Measurements from ENCODE around the gene PPIF. TPM values are rescaled to one million over a fixed set of nuclear protein-coding genes. Genes with fewer than 3 reads are reported as not detected.

PPIF gene
- total and polyA plus RNA-seq, 2 of the 4 experiments (the other 2 are of a cell fraction) = 29.2 to 130 TPM

GRCh38 chr10:79320820-79321493, 26.3 kb upstream of the PPIF start:
- Histone ChIP-seq H4K91ac (ENCODE audit: insufficient read depth, low read depth, low read length) (peak overlapping the region; percentile 85), H2BK15ac (ENCODE audit: low read depth, low read length) (peak overlapping the region; percentile 77; the same call in 2 of the 3 replicates), H2AFZ (replicated peaks; ENCODE audit: low read length, poor library complexity) (no peak overlapping the region), H3K27me3 (ENCODE audit: control insufficient read depth, insufficient read depth, low read length) (no peaks in the 10 kb centered on the region), H4K5ac (ENCODE audit: low read depth, low read length) (peak overlapping the region; percentile 43; the same call in 1 of the 2 replicates), H2AK5ac (ENCODE audit: low read depth, low read length) (peak overlapping the region; percentile 85), H2AK9ac (replicated peaks; ENCODE audit: low read depth, low read length, poor library complexity) (peak overlapping the region; percentile 22), H3K4me3 (ENCODE audit: insufficient read depth, low read depth, low read length) (no peak overlapping the region), H3K9me1 (ENCODE audit: insufficient read depth, low read length) (peaks cover 42% of the 10 kb centered on the region), H2BK120ac (ENCODE audit: low read depth, low read length) (peak overlapping the region; percentile 95), H3K4me1 (ENCODE audit: control insufficient read depth, insufficient read depth, low read length) (peaks cover 37% of the 10 kb centered on the region), H3K9ac (ENCODE audit: low read depth, low read length) (no peak overlapping the region), H4K8ac (ENCODE audit: low read depth in 2 of 2, low read length in 2 of 2) (peak overlapping the region; percentile 1 to 51; a peak in 2 of 4 replicates), H3K4ac (ENCODE audit: low read depth, low read length) (peak overlapping the region; percentile 43), H3K36me3 (ENCODE audit: control insufficient read depth, insufficient read depth, low read length) (no peaks in the 10 kb centered on the region), H3K18ac (ENCODE audit: low read depth, low read length) (peak overlapping the region; percentile 84; the same call in 1 of the 2 replicates), H3K56ac (ENCODE audit: extremely low read depth, insufficient read depth, low read length) (0 out of 2 replicates have a peak overlapping the region, but pooled peaks have one; percentile 19), H3K23ac (ENCODE audit: low read depth, low read length) (peak overlapping the region; percentile 33; the same call in 1 of the 2 replicates), H3K14ac (replicated peaks; ENCODE audit: low read depth, low read length) (peak overlapping the region; percentile 56), H3K27ac (ENCODE audit: insufficient read depth, low read length) (peak overlapping the region; percentile 9; the same call in 1 of the 2 replicates), H3K4me2 (ENCODE audit: low read depth, low read length) (no peak overlapping the region), H2BK20ac (ENCODE audit: low read depth, low read length) (peak overlapping the region; percentile 47), H3K79me1 (ENCODE audit: low read depth in 1 of 2, low read length in 2 of 2) (peaks cover 0 to 11% of the 10 kb centered on the region in 2 experiments; a peak in 1 of 4 replicates), H2BK5ac (ENCODE audit: low read depth, low read length, poor library complexity, severe bottlenecking) (peak overlapping the region; percentile 92), H3K9me3 (ENCODE audit: control insufficient read depth, insufficient read depth, low read length) (no peaks in the 10 kb centered on the region), H4K20me1 (ENCODE audit: insufficient read depth, low read length) (no peaks in the 10 kb centered on the region)
- intact Hi-C loops (cut with micrococcal nuclease) = loop anchor here (1.0 kb wide), 1 partner anchor 22 kb away; no protein-coding TSS in a partner anchor
- in situ Hi-C loops (cut with MboI; ENCODE audit: low sequenced_read_pairs) = no loop called here
- ATAC-seq (ENCODE audit: low read depth) (peak; percentile 8), DNase-seq (peak; percentile 94)
- ChIA-PET POLR2A (ENCODE audit: unreplicated experiment) (no interaction called here), CTCF (no interaction called here)
- TF ChIP-seq MXI1 (IDR thresholded peaks at IDR 0.05; ENCODE audit: borderline replicate concordance, low read depth, low read length) (no peak), MAZ (IDR thresholded peaks at IDR 0.05; ENCODE audit: borderline replicate concordance, low read depth, low read length) (no peak), MAFK (IDR thresholded peaks at IDR 0.05; ENCODE audit: low read depth, low read length) (peak; percentile 74), RCOR1 (IDR thresholded peaks at IDR 0.05; ENCODE audit: insufficient replicate concordance, low read length) (no peak), RAD21 (IDR thresholded peaks at IDR 0.05; ENCODE audit: low read length) (no peak), BHLHE40 (IDR thresholded peaks at IDR 0.05; ENCODE audit: low read depth, low read length) (peak; percentile 89), CEBPB (IDR thresholded peaks at IDR 0.05; ENCODE audit: low read depth, low read length) (peak; percentile 99), RFX5 (IDR thresholded peaks at IDR 0.05; ENCODE audit: low read depth, low read length) (no peak), ELK1 (IDR thresholded peaks at IDR 0.05; ENCODE audit: borderline replicate concordance, low read depth, low read length) (no peak), USF2 (IDR thresholded peaks at IDR 0.05; ENCODE audit: low read depth, low read length) (no peak), CHD1 (IDR thresholded peaks at IDR 0.05; ENCODE audit: low read depth, low read length) (no peak), FOS (IDR thresholded peaks at IDR 0.05; ENCODE audit: low read depth, low read length) (peak; percentile 94), NFE2L2 (IDR thresholded peaks at IDR 0.05; ENCODE audit: low read depth, low read length) (peak; percentile 97), POLR2A (IDR thresholded peaks at IDR 0.05; ENCODE audit: low read depth, low read length) (no peak), SMC3 (IDR thresholded peaks at IDR 0.05; ENCODE audit: low read depth, low read length) (no peak)
- dilution Hi-C loops (cut with HindIII; ENCODE audit: low sequenced_read_pairs, unreplicated experiment) = no loop called here
- no TSS peak for BruUV-seq (replicated peaks)
- WGBS, 2 experiments (ENCODE audit: extremely low coverage in 2 of 2, insufficient read length in 1 of 2) = 77% methylated on average over 4 of the region's 7 CpGs; no CpG with 5 or more reads in 1 of the 2 experiments
